IPS-20b (cell line): ENCODE measurements around the gene ZNF658.
"Not testable (repeated sequence)": the region's sequence is repeated elsewhere in the genome, so short reads cannot be mapped to it uniquely, and the experiment has no call there.

ENCODE experiments used
- H3K27ac ChIP-seq: one replicate; pipeline ENCODE4 v1.5.1; 2013; ENCODE audit warnings: low read length
- H3K27me3 ChIP-seq: 2 replicates; pipeline ENCODE4 v1.6.1; 2013; ENCODE audit warnings: mild to moderate bottlenecking, low read length, inconsistent platforms; ENCODE audit not compliant: insufficient read depth
- H3K36me3 ChIP-seq: 2 replicates; pipeline ENCODE4 v1.6.1; 2013; ENCODE audit warnings: low read depth, mild to moderate bottlenecking, inconsistent platforms, low read length, moderate library complexity; ENCODE audit not compliant: insufficient read depth
- H3K4me1 ChIP-seq: 2 replicates; pipeline ENCODE4 v1.6.1; 2013; ENCODE audit warnings: mild to moderate bottlenecking, control low read depth, inconsistent platforms, low read length, moderate library complexity; ENCODE audit not compliant: insufficient read depth
- H3K4me3 ChIP-seq: 2 replicates; pipeline ENCODE4 v1.5.1; 2013; ENCODE audit warnings: mild to moderate bottlenecking, low read length, inconsistent platforms
- H3K9ac ChIP-seq: 2 replicates; pipeline ENCODE4 v1.6.1; 2013; ENCODE audit warnings: low read depth, mild to moderate bottlenecking, inconsistent platforms, low read length, moderate library complexity
- H3K9me3 ChIP-seq: 2 replicates; pipeline ENCODE4 v1.6.1; 2013; ENCODE audit warnings: mild to moderate bottlenecking, low read depth, low read length, inconsistent platforms; ENCODE audit not compliant: insufficient read depth

Gene ZNF658

DNA sequence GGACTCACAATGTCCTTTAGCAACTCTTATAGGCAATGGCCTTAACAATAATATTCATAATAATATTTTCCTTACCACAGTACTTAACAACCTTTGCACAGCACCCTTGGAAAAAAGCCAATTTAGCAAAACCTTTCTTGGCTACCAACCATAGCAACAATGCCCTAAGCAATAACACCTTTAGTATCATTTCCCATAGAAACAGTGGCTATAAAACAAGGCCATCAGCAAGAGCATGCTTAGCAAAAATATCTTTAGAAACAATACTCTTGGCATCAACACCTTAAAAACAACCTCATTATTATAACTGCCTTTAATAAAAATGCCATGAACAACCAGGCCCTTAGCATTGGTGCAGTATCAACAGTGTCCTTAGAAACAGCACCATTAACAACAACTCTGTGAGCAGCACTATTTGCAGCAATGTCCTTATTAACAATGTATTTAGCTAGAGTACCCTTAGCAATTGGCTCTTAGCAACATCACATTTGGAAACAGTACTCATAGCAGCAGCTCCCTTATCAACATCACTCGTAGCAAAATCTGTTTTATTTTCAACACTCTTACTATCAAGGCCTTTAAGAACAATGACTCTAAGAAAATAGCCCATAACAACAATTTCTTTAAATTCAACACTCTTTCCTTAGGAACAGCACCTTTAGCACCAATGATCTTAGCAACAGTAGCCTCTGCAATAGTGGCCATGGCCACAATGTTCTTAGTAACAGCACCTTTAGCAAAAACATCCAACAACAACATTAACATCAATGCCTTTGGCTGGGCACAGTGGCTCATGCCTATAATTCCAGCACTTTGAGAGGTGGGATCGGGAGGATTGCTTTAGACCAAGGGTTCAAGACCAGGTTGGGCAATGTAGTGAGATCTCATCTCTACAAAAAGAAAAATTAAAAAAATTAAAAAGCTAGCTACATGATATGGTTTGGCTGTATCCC lies 39.6 kb downstream of the ZNF658 start:
- not testable (repeated sequence) for H3K9ac ChIP-seq, H3K36me3 ChIP-seq, H3K4me3 ChIP-seq, H3K9me3 ChIP-seq, H3K4me1 ChIP-seq, H3K27me3 ChIP-seq, H3K27ac ChIP-seq

DNA sequence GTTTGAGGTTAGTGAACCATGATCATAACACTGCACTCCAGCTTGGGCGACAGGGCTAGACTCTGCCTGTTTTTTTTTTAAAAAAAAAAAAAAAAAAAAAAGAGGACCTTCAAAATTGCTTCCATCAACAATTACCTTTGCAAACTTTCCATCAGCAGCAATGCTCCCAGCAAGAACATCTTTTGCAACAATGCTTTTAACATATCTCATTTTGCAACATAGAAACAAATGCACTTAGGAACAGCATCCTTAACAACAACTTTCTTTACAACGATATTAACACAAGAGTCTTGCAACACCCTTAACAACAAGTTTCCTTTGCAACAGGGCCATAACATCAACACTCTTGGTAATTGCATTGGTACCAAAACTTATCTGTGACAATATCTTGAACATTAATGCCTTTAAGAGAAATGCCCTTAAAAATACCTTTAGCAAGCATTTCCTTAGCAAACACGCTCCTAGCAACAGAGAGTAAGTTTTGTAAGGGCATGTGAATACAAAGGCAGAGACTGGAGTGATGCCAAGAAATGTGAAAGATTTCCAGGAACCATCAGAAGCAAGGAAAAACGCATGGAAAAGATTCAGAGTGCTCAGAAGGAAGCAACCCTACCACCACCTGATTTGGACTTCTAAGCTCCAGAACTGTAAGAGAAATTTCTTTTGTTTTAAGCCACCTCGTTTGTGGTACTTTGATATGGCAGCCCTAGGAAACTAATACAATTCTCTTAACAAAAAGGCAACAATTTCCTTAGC lies 42.1 kb downstream of the ZNF658 start:
- not testable (repeated sequence) for H3K4me1 ChIP-seq

DNA sequence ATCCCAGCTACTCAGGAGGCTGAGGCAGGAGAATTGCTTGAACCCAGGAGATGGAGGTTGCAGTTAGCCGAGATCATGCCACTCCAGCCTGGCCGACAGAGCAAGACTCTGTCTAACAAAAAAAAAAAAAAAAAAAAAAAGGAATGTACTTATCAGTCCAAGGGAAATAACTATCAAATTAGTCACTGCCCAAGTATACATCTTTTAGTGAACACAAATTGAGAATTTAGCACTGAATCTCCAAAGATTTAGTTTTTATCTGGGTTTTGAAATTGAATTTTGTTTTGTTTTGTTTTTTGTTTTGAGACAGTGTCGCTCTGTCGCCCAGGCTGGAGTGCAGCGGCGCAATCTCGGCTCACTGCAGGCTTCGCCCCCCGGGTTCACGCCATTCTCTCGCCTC lies 52.1 kb downstream of the ZNF658 start:
- not testable (repeated sequence) for H3K36me3 ChIP-seq, H3K9ac ChIP-seq, H3K27me3 ChIP-seq, H3K27ac ChIP-seq, H3K4me1 ChIP-seq, H3K4me3 ChIP-seq, H3K9me3 ChIP-seq

More for the DNA sequence above, 42.1 kb downstream of the ZNF658 start:
- H3K36me3 ChIP-seq, H3K9me3 ChIP-seq, H3K9ac ChIP-seq, H3K27ac ChIP-seq, H3K4me3 ChIP-seq, H3K27me3 ChIP-seq: not testable (repeated sequence)
